Prostate gland (tissue), 2 donors: ENCODE measurements around the gene EPB41L2. TPM values are rescaled to one million over a fixed set of nuclear protein-coding genes. Genes with fewer than 3 reads are reported as not detected.
"Not testable (repeated sequence)": the region's sequence is repeated elsewhere in the genome, so short reads cannot be mapped to it uniquely, and the experiment has no call there.

Experiments
- DNase-seq: peaks from one replicate; pipeline ENCODE4 v3.0.0-alpha.2; 2019; ENCODE audit warnings: low spot score
- H3K27ac ChIP-seq, 2 donors: fragments of 200-600 bp; sonication (generic); 2 replicates each; pipeline ENCODE4 v1.5.1; 2017 to 2019
- H3K27me3 ChIP-seq: fragments of 200-600 bp; sonication (generic); replicated peaks from 2 replicates; pipeline ENCODE4 v1.5.1; 2019; ENCODE audit not compliant: insufficient read depth
- H3K36me3 ChIP-seq, 2 donors: fragments of 200-600 bp; sonication (generic); 1 replicate in 1 of 2; 2 replicates in 1 of 2; pipeline versions ENCODE4 v1.5.1 to v1.8.1; 2017 to 2019
- H3K4me1 ChIP-seq: fragments of 200-600 bp; sonication (generic); replicated peaks from 2 replicates; pipeline ENCODE4 v1.5.1; 2019
- H3K4me3 ChIP-seq, 2 donors: fragments of 200-600 bp; sonication (generic); 2 replicates each; pipeline ENCODE4 v1.5.1; 2017 to 2019
- H3K9me3 ChIP-seq: fragments of 200-600 bp; sonication (generic); 2 replicates; pipeline ENCODE4 v1.5.1; 2017
- CTCF ChIP-seq, 4 experiments: fragments of 200-600 bp in 2 of 4; fragments of 450-650 bp in 2 of 4; sonication (generic) in 2 of 4; IDR thresholded peaks; 1 replicate in 3 of 4; 2 replicates in 1 of 4; pipeline ENCODE4 v1.5.1; 2016 to 2019; ENCODE audit warnings: antibody characterized with exemption in 4 of 4, mild to moderate bottlenecking in 2 of 4, moderate library complexity in 2 of 4
- POLR2A ChIP-seq: fragments of 450-650 bp; IDR thresholded peaks from one replicate; pipeline ENCODE4 v1.6.1; 2016; ENCODE audit warnings: antibody characterized with exemption, mild to moderate bottlenecking
- POLR2AphosphoS5 ChIP-seq: sonication (generic); formaldehyde crosslinking; IDR thresholded peaks from one replicate; pipeline ENCODE4 v1.6.1; 2017; ENCODE audit warnings: antibody characterized with exemption
- WGBS: methylation state at CpG from one replicate; pipeline ENCODE4 v1.1.5; 2018; 5-methylcytosine and 5-hydroxymethylcytosine counted together
- intact Hi-C: fragments of 100-400 bp; cut with DNase I; formaldehyde crosslinking; loops from one replicate; pipeline ENCODE4 v1.14.2; 2022
- total RNA-seq, 2 donors: library from RNA; depleted of rRNA; stranded (reverse); fragments of >200 nt; gene quantifications; one replicate each; pipeline ENCODE4 v1.1.0, GENCODE V29; 2016

Gene EPB41L2
- total RNA-seq, 2 donors from 2014 or later: 11.9 to 105 TPM

- H3K36me3 ChIP-seq: no peaks in the 10 kb centered on the region
- no peak overlapping the region for H3K4me3 ChIP-seq
- H3K4me1 ChIP-seq: no peaks in the 10 kb centered on the region
- no peak for DNase-seq
- intact Hi-C loops: no loop called here
- no peak overlapping the region for H3K27ac ChIP-seq
- TF ChIP-seq CTCF (IDR thresholded peaks at IDR 0.05): no peak
- no peak for TF ChIP-seq POLR2AphosphoS5
- no peak for TF ChIP-seq POLR2A
- no peaks in the 10 kb centered on the region for H3K27me3 ChIP-seq
- H3K9me3 ChIP-seq: no peaks in the 10 kb centered on the region
- 42% methylated on average over 4 of the region's 4 CpGs for WGBS
Measured at GRCh38 chr6:130945401-130945919, 117.6 kb downstream of the EPB41L2 start.

- no peaks in the 10 kb centered on the region for H3K27me3 ChIP-seq
- no peaks in the 10 kb centered on the region for H3K36me3 ChIP-seq
- WGBS: 84% methylated on average over 2 of the region's 2 CpGs
- no peaks in the 10 kb centered on the region for H3K4me1 ChIP-seq
- no peak overlapping the region for H3K27ac ChIP-seq
- H3K4me3 ChIP-seq: no peak overlapping the region
- intact Hi-C loops: no loop called here
- TF ChIP-seq POLR2AphosphoS5 (no peak), CTCF (IDR thresholded peaks at IDR 0.05) (no peak), POLR2A (no peak)
- H3K9me3 ChIP-seq: no peaks in the 10 kb centered on the region
- no peak for DNase-seq
Measured at GRCh38 chr6:130944486-130944885, 118.6 kb downstream of the EPB41L2 start.

GRCh38 chr6:130943738-130944137 lies 119.3 kb downstream of the EPB41L2 start:
- DNase-seq: no peak
- no peaks in the 10 kb centered on the region for H3K4me1 ChIP-seq
- intact Hi-C loops: no loop called here
- H3K27ac ChIP-seq: no peak overlapping the region
- 78% methylated on average over 4 of the region's 4 CpGs for WGBS
- H3K27me3 ChIP-seq: no peaks in the 10 kb centered on the region
- TF ChIP-seq CTCF (IDR thresholded peaks at IDR 0.05): no peak
- TF ChIP-seq POLR2AphosphoS5: no peak
- TF ChIP-seq POLR2A: no peak
- no peaks in the 10 kb centered on the region for H3K36me3 ChIP-seq
- no peaks in the 10 kb centered on the region for H3K9me3 ChIP-seq
- H3K4me3 ChIP-seq: no peak overlapping the region

- DNase-seq, H3K27me3 ChIP-seq, H3K27ac ChIP-seq, H3K4me1 ChIP-seq, H3K36me3 ChIP-seq, intact Hi-C loops, H3K9me3 ChIP-seq, H3K4me3 ChIP-seq: not testable (repeated sequence)
- 94% methylated on average over 3 of the region's 3 CpGs for WGBS
Measured at GRCh38 chr6:130942752-130943151, 120.3 kb downstream of the EPB41L2 start.

GRCh38 chr6:130937942-130938604 lies 125.0 kb downstream of the EPB41L2 start:
- Histone ChIP-seq H3K36me3 (no peaks in the 10 kb centered on the region), H3K4me1 (no peaks in the 10 kb centered on the region), H3K27me3 (no peaks in the 10 kb centered on the region), H3K4me3 (no peak overlapping the region), H3K27ac (no peak overlapping the region), H3K9me3 (no peaks in the 10 kb centered on the region)
- intact Hi-C loops: no loop called here
- DNase-seq: no peak
- no peak for TF ChIP-seq POLR2A
- TF ChIP-seq POLR2AphosphoS5: no peak
- TF ChIP-seq CTCF (IDR thresholded peaks at IDR 0.05): no peak
- 89% methylated on average over 4 of the region's 4 CpGs for WGBS
